GM23338 (cell line): ENCODE results near the gene TRPC3. TPM values are rescaled to one million over a fixed set of nuclear protein-coding genes. Genes with fewer than 3 reads are reported as not detected.

ENCODE experiments used
- ATAC-seq: fragments of 200-7000 bp; cut with Tn5 transposase; 3 replicates; pipeline ENCODE4 v1.9.1; 2020
- DNase-seq: peaks from one replicate; pipeline ENCODE4 v3.0.0-alpha.2; 2015; ENCODE audit warnings: low spot score
- H2AFZ ChIP-seq: fragments of 200-600 bp; sonication (generic); 2 replicates; pipeline ENCODE4 v1.8.0; 2016; ENCODE audit warnings: antibody characterized with exemption, mild to moderate bottlenecking, moderate library complexity
- H3F3A ChIP-seq: fragments of 200-600 bp; sonication (generic); replicated peaks from 2 replicates; pipeline ENCODE4 v1.8.0; 2017; ENCODE audit warnings: antibody characterized with exemption, mixed run types, low read depth
- H3K27ac ChIP-seq: fragments of 200-600 bp; sonication (generic); 2 replicates; pipeline ENCODE4 v1.6.1; 2016; ENCODE audit warnings: low read depth
- H3K27me3 ChIP-seq: fragments of 200-600 bp; sonication (generic); 2 replicates; pipeline ENCODE4 v1.8.0; 2016; ENCODE audit warnings: mild to moderate bottlenecking, mixed run types, moderate library complexity; ENCODE audit not compliant: insufficient read depth
- H3K36me3 ChIP-seq: fragments of 200-600 bp; sonication (generic); 2 replicates; pipeline ENCODE4 v1.8.0; 2016; ENCODE audit warnings: mild to moderate bottlenecking; ENCODE audit not compliant: insufficient read depth
- H3K4me1 ChIP-seq: fragments of 200-600 bp; sonication (generic); 2 replicates; pipeline ENCODE4 v1.8.0; 2016; ENCODE audit warnings: mild to moderate bottlenecking, moderate library complexity; ENCODE audit not compliant: insufficient read depth
- H3K4me2 ChIP-seq: fragments of 200-600 bp; sonication (generic); 2 replicates; pipeline ENCODE4 v1.7.1; 2017; ENCODE audit warnings: mixed run types
- H3K4me3 ChIP-seq: fragments of 200-600 bp; sonication (generic); 2 replicates; pipeline ENCODE4 v1.6.1; 2016; ENCODE audit warnings: mixed run types
- H3K79me2 ChIP-seq: fragments of 200-600 bp; sonication (generic); replicated peaks from 2 replicates; pipeline ENCODE4 v1.8.0; 2017; ENCODE audit warnings: mild to moderate bottlenecking; ENCODE audit not compliant: insufficient read depth
- H3K9me2 ChIP-seq: fragments of 200-600 bp; sonication (generic); 2 replicates; pipeline ENCODE4 v1.8.0; 2017; ENCODE audit not compliant: insufficient read depth
- H4K20me1 ChIP-seq: fragments of 200-600 bp; sonication (generic); replicated peaks from 2 replicates; pipeline ENCODE4 v1.8.0; 2017; ENCODE audit warnings: mild to moderate bottlenecking; ENCODE audit not compliant: insufficient read depth
- H3K27ac Mint-ChIP-seq: 2 replicates; pipeline ENCODE4 v1.8.0; 2020; ENCODE audit warnings: inconsistent platforms, mild to moderate bottlenecking, moderate library complexity, mixed read lengths
- H3K27me3 Mint-ChIP-seq: 3 replicates; pipeline ENCODE4 v1.8.0; 2022; ENCODE audit warnings: low read depth, mild to moderate bottlenecking, moderate library complexity, mixed read lengths, inconsistent platforms; ENCODE audit not compliant: insufficient read depth, poor library complexity
- H3K36me3 Mint-ChIP-seq: 3 replicates; pipeline ENCODE4 v1.8.0; 2021; ENCODE audit warnings: low read depth, mild to moderate bottlenecking, inconsistent platforms, moderate library complexity, mixed read lengths
- H3K4me1 Mint-ChIP-seq: 3 replicates; pipeline ENCODE4 v1.8.0; 2020; ENCODE audit warnings: mild to moderate bottlenecking, inconsistent platforms, mixed read lengths
- H3K4me3 Mint-ChIP-seq: 3 replicates; pipeline ENCODE4 v1.8.0; 2021; ENCODE audit warnings: moderate library complexity, mild to moderate bottlenecking, inconsistent platforms, mixed read lengths
- H3K9me3 Mint-ChIP-seq: 3 replicates; pipeline ENCODE4 v1.8.0; 2020; ENCODE audit warnings: moderate library complexity, mild to moderate bottlenecking, inconsistent platforms, mixed read lengths
- CREB1 ChIP-seq: fragments of 250-450 bp; sonication (Bioruptor Pico); IDR thresholded peaks from 2 replicates; pipeline ENCODE4 v1.5.0; 2020; ENCODE audit warnings: low read depth, mild to moderate bottlenecking, moderate library complexity
- EZH2 ChIP-seq: fragments of 200-600 bp; sonication (generic); IDR thresholded peaks from one replicate; pipeline ENCODE4 v1.8.0; 2017; ENCODE audit warnings: antibody characterized with exemption, mild to moderate bottlenecking, low read depth; ENCODE audit not compliant: unreplicated experiment
- EZH2phosphoT487 ChIP-seq: fragments of 200-600 bp; sonication (generic); IDR thresholded peaks from one replicate; pipeline ENCODE4 v1.8.1; 2018; ENCODE audit warnings: antibody characterized with exemption; ENCODE audit not compliant: unreplicated experiment
- POLR2AphosphoS5 ChIP-seq: IDR thresholded peaks from 2 replicates; pipeline ENCODE4 v1.6.1; 2016; ENCODE audit warnings: antibody characterized with exemption, low read depth
- STAT1 ChIP-seq: IDR thresholded peaks from one replicate; pipeline ENCODE4 v1.6.1; 2016; ENCODE audit warnings: antibody characterized with exemption; ENCODE audit not compliant: unreplicated experiment
- ZNF462 ChIP-seq: fragments of 250-450 bp; sonication (Bioruptor Pico); IDR thresholded peaks from 2 replicates; pipeline ENCODE4 v1.5.0; 2020; ENCODE audit warnings: mild to moderate bottlenecking, moderate library complexity
- polyA plus RNA-seq: library from polyadenylated mRNA; unstranded; fragments of >200 nt; fragmentation: Nextera tagmentation; extraction: Ambion mirVana; gene quantifications from 2 replicates; pipeline ENCODE4 v1.2.1, GENCODE V29; 2016
- total RNA-seq: library from RNA; depleted of rRNA; stranded (reverse); fragments of >200 nt; shearing (Covaris generic); gene quantifications from 2 replicates; pipeline ENCODE4 v1.2.3, GENCODE V29; 2014
- TF ChIP-seq, protein P1 (sequence below): IDR thresholded peaks from one replicate; pipeline ENCODE4 v1.6.1; 2018; ENCODE audit warnings: antibody characterized with exemption; ENCODE audit not compliant: unreplicated experiment

The TRPC3 gene
- total and polyA plus RNA-seq, 2 experiments from 2014 or later, result 0.44 to 1.0 TPM

GRCh38 chr4:121975784-121976183 is 23.9 kb upstream of the TRPC3 start (continued):
- TF ChIP-seq ZNF462 (CRISPR knock-in tag), result no peak
- TF ChIP-seq CREB1 (CRISPR knock-in tag), result no peak
- no peak for TF ChIP-seq STAT1
- TF ChIP-seq, protein P1, sequence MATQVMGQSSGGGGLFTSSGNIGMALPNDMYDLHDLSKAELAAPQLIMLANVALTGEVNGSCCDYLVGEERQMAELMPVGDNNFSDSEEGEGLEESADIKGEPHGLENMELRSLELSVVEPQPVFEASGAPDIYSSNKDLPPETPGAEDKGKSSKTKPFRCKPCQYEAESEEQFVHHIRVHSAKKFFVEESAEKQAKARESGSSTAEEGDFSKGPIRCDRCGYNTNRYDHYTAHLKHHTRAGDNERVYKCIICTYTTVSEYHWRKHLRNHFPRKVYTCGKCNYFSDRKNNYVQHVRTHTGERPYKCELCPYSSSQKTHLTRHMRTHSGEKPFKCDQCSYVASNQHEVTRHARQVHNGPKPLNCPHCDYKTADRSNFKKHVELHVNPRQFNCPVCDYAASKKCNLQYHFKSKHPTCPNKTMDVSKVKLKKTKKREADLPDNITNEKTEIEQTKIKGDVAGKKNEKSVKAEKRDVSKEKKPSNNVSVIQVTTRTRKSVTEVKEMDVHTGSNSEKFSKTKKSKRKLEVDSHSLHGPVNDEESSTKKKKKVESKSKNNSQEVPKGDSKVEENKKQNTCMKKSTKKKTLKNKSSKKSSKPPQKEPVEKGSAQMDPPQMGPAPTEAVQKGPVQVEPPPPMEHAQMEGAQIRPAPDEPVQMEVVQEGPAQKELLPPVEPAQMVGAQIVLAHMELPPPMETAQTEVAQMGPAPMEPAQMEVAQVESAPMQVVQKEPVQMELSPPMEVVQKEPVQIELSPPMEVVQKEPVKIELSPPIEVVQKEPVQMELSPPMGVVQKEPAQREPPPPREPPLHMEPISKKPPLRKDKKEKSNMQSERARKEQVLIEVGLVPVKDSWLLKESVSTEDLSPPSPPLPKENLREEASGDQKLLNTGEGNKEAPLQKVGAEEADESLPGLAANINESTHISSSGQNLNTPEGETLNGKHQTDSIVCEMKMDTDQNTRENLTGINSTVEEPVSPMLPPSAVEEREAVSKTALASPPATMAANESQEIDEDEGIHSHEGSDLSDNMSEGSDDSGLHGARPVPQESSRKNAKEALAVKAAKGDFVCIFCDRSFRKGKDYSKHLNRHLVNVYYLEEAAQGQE, result no peak

GRCh38 chr4:121973816-121974215 is 22.0 kb upstream of the TRPC3 start:
- no peak overlapping the region for H3K4me3 Mint-ChIP-seq
- Histone ChIP-seq H3K4me1 (no peaks in the 10 kb centered on the region), H4K20me1 (no peaks in the 10 kb centered on the region), H3K4me3 (no peak overlapping the region), H2AFZ (no peak overlapping the region), H3K79me2 (no peaks in the 10 kb centered on the region), H3K27ac (no peak overlapping the region), H3K9me2 (no peaks in the 10 kb centered on the region), H3K4me2 (no peak overlapping the region), H3F3A (no peaks in the 10 kb centered on the region), H3K27me3 (no peaks in the 10 kb centered on the region), H3K36me3 (no peaks in the 10 kb centered on the region)
- no peak for DNase-seq
- no peaks in the 10 kb centered on the region for H3K9me3 Mint-ChIP-seq
- peaks cover 2% of the 10 kb centered on the region; the same call in 1 of the 3 replicates for H3K4me1 Mint-ChIP-seq
- no peak for ATAC-seq
- H3K36me3 Mint-ChIP-seq, result no peaks in the 10 kb centered on the region
- H3K27me3 Mint-ChIP-seq, result peaks cover 2% of the 10 kb centered on the region
- no peak overlapping the region for H3K27ac Mint-ChIP-seq
- TF ChIP-seq POLR2AphosphoS5, result no peak
- TF ChIP-seq EZH2phosphoT487, result no peak
- no peak for TF ChIP-seq EZH2
